HL-60/S4 (cell line): Measurements from ENCODE around the gene VSX1.

ENCODE experiments used
- in situ Hi-C: fragments of 300-500 bp; cut with MboI; formaldehyde crosslinking; loops from 2 replicates; pipeline ENCODE4 v1.14.3; 2022; ENCODE audit warnings: low sequenced_read_pairs

VSX1 gene

DNA sequence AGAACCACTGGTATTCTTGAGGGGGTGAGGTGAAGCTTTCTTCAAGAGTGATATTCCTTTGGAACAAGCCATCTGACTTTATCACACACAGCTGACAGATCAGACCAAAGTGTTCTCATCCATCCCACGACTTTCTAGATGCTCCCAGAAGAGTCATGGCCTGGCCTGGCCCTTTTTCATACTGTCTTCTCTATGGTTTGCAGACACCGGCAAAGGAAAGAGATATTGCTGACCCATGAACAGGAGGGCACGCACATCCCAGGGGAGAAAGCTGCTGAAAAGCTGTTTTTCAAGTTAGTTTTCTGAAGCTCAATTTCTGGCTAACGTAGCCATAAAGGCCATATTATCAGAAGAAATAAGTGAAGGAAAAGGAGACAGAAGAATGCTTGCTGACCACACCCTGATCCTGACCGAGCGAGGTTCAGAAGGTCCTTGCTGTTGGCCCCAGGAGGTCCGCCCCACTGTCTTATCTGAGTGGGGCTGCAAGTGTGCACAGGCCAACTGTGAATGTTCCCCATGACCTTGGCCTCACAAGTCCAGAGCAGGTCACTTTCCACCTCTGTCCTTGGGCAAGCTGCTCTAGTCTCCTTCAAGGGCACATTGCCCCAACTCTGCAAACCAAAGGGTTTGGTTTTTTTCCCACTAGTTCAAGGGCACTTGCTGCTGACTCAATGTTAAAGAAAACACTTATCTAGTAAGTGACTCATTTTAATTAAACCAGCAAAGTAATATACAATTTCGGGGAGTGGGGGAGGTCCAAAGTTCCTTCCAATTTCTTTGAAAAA is 26.0 kb downstream of the VSX1 start:
- in situ Hi-C loops, result loop anchor here (25.0 kb wide), 1 partner anchor 144 kb away; no protein-coding TSS in a partner anchor

DNA sequence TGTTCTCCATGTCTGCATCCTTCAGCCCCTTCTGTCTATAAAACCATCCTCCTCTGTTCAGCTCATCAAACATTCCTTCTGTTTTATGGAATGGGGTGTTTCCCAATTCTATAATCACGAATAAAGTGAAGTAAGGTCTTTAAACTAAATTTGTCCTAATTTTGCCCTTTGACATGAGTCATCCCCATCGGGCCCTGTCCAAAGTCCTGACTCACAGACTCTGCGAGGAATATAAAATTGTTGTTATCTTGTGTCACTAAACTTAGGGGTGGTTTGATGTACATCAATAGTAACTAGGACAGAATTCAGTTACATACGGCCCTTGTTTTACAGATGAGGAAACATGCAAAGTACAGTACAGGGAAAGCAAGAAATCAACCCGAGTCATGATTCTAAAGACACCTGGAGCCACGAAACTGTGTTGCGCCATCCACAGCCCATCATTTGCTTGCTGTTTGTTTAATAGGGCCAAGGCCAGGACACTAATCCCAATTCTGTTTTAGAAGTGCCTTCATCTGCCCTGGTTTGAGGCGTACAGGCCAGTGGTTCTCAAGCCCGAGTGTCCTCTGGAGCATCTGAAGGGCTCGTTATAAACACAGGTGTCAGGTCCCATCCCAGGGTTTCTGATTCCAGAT is 26.8 kb downstream of the VSX1 start:
- in situ Hi-C loops, result loop anchor here (25.0 kb wide), 1 partner anchor 143 kb away; no protein-coding TSS in a partner anchor

DNA sequence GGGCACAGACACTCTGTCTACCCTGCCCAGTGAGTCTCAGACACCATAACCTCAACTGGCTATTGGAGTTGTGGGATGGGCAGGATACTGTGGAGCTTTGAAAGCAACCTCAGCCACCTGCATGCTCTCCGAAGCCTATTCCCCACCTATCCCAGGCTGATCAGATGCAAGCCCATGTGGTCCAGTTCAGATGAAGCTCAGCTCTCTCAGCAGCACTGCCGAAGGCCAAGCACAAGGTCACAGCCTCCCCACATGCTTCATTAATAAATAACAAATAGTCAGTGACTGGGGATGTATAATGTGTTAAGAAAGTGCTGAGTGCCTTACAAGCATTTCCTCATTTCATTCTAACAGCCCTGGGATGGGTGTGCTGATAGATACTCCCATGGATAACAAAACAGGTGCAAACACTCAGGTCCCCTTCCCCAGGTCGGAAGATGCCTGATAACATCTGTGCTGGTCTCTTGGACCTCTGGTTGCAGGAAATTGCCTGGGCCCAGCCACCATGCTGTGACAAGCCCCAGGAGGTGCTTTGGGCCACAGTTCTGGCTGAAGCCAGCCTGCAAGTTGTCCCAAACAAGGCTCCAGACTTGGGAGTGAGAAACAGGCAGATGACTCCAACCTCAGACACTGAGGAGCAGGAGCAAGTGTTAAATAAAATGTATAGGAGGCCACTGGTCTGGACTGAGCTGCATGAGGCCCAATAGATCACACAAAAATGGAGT is 27.7 kb downstream of the VSX1 start:
- in situ Hi-C loops, result loop anchor here (25.0 kb wide), 1 partner anchor 142 kb away; no protein-coding TSS in a partner anchor

DNA sequence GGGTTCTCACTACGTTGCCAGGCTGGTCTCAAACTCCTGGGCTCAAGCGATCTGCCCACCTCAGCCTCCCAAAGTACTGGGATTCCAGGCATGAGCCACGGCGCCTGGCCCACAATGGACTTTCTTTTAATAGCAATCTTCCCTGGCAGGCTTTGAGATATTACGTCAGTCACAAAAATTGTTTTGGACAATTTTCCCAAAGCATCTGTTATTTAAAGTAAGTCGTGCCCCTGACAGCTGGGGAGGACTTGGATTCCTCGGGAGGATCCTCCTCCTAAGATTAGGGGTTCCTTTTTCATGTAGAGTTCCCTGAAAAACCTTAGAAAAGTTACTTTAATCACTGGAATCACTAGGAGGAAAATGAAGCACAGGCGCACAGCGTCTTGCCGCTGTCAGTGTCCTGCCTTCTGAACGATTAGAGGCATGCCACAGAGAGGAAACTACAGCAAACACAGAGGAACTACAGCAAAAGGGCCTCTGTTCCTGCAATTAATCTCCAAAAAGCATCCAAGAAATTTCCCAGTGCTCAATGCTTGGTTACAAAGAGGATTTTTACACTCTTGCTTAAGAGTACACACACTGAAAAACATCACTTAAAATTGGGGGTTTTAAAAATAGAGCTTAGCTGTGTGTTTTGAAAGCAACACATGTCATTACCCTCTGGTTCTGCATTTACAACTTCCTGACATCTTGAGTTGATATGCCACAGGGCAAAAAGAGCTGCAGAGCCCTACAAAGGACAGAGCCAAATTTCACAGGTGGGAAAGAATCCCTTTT is 28.5 kb downstream of the VSX1 start:
- in situ Hi-C loops, result loop anchor here (25.0 kb wide), 1 partner anchor 141 kb away; no protein-coding TSS in a partner anchor

DNA sequence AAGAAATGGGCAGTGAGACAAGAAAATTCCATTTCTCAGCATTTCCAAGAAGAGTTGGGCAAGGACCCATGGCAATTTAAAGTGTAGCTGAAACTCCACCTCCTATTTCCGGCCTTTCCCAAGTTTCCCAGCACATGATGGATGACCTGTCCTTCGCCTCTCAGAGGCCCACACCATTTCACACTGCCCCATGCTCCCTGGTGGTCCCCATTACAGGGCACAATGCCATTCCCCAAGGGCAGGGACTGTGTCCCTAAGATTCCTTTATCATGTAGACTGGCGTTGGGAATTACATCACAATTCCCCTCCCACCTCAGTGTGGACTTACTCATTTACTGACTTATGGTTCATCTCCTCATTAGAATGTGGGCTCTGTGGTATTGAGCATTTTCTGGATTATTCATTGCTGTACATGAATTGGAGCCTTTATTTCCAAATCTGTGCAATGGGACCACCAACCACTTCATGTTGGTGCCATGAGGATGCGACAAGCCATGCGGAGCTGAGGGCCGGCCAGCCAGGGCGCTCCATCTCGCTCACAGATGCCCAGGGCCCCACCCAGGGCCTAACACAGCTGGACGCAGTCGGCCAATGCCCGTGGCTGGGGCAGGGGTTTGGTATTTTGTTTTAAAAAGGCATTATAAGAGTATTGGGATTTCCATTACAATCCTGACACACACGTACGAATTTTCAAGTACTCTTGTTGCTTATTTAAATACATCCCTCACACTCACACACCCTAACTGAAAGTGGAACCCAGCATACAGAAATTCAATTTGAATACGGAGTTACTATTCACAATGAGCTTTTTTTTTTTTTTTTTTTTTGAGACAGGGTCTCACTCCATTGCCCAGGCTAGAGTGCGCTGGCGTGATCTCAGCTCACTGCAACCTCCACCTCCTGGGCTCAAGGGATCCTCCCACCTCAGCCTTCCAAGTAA is 29.4 kb downstream of the VSX1 start:
- in situ Hi-C loops, result loop anchor here (25.0 kb wide), 1 partner anchor 140 kb away; no protein-coding TSS in a partner anchor

DNA sequence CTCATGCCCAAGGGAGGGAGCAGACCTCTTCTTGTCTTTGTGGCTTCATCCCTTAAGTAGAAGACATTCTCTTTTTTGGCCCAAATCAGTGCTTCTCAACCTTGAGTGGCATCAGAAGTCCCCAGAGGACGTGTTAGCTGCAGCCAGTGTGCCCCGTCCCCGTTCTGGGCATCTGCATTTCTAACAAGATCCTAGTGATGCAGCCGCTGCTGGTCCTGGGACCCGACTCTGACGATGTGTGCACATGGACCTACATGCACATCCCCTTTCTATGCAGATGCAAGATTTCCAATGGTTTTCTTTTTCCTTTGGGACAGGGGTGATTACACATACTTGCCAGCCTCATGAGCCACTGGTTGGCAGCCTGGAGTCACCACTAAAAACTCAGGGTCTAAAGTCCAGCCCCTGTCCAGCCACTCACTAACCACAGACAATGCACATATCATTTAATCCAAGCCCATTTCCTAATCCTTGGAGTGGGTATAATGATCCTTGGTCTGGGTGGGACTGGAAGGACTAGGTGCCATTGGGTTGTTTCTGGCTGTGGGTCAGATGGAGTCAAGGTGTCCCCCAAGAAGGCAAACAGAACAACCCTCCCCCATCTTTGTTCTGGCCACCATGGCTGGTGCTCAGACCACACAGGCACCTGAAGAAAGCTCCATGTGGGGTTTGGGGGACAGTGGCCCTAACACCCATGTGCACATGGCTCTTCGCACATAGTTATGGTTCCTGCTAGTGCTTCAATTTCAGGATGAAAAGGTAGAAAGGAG is 30.4 kb downstream of the VSX1 start:
- in situ Hi-C loops, result loop anchor here (25.0 kb wide), 1 partner anchor 139 kb away; no protein-coding TSS in a partner anchor

DNA sequence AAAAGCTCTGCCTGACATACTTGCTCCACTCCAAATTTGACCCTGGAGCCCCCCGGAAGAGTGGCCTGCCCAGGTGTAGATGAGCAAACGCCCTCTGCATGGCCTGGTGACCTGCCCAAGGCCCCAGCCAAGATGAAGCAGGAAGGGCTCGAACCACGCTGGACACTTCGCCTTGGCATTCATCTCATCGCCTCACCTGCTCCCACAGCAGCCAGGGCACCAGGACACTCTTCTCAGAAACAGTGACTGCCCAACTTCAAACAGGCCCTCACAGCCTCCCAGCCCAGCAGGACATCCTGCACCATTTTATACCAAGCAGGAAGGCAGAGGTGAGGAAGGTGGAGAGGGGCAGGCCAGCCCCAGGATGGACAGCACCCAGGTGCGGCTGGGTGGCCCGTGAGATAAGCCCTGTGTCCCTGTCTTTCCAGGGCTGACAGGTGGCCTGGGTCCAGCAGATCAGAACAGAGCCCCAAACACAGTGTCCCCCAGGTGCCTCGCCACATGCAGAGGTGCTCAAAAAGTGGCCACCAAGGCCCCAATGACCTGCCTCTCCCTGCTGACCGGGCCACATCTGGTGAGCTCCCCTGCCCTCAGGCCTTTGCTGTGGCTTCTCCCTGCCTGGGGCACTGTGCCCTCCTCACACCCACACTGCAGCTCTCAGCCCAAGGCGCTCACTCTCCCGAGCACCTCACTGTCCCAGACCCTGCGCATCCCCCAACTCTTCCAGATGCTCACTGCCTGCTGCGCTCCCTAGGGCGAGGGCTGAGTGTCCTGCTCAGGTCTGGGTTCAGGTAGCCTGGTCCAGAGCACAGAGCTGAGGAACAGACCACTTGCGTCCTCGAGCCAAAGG is 31.2 kb downstream of the VSX1 start:
- in situ Hi-C loops, result loop anchor here (25.0 kb wide), 1 partner anchor 138 kb away; no protein-coding TSS in a partner anchor

DNA sequence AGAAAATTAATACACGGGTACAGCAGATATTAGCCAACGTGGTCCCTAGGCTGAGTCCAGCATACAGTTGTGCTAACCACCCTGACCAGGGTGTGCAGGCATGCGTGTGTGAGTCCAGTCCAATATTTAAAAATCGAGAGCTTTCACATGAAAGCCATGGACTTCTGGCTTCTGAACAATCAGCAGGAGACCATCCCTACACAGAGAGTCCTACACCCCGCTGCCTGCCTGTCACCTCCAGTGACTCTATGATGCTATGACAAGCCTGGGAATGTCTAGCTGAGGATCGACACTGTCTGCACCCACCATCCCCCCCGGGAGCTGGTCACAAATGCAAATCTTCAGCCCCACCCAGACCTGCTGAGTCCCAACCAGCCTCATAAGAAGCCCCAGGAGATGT is 31.9 kb downstream of the VSX1 start:
- in situ Hi-C loops, result loop anchor here (25.0 kb wide), 1 partner anchor 138 kb away; no protein-coding TSS in a partner anchor

DNA sequence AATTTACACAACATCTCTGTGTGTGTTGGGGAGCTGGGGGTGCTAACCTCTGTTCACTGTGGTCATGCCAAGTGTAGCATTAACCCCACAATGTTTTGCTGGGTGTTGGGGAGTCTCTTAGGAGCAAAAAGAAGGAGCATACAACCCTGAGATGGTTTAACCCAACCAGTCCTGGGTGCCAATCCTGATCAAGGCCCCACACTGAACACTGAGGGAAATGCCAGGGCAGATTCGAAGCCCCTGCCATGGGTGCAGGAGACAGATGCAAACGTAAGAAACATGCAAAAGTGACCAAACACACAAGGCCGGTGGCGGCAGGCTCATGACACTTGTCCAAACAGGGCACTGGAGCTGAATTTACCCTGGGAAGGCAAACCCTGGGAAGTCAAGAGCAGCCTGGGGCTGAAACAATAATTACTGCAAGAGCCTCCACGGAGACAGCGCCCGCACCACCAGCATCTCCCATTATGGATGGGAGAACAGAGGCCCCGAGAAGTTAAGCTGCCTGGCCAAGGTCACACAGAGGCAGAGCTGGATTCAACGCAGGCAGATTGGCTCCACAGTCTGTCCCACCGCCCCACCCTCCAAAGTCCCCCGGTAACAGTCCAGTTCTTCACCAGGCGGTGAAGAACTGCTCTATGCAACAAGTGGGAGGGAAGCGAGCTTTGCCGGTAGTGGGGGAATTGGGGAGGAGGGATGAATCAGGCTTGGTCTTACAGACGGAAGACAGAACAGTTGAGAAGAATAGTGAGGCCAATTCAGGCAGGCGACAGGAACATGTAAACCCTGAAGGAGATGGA is 32.5 kb downstream of the VSX1 start:
- in situ Hi-C loops, result loop anchor here (25.0 kb wide), 1 partner anchor 137 kb away; no protein-coding TSS in a partner anchor

DNA sequence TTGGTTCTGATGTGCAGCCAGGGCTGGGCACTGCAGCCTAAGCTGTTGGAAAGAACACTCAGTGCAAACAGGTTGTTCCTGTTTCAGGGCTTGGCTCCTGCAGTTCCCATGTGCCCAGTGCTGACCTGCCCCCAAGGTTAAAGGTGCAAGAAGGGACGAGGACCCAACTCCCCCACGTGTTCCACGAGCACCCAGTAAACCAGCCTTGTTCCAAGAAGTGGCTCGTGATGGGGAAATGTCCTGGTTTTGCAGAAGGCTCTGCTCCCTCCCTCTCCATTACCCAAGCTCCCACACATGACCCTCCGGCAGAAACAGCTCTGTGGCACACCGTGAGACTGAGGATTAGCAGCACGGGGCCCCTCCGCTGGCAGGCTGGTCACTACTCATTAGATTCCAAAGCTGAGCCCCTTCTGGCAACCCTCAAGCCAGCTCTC is 33.4 kb downstream of the VSX1 start:
- in situ Hi-C loops, result no loop called here

DNA sequence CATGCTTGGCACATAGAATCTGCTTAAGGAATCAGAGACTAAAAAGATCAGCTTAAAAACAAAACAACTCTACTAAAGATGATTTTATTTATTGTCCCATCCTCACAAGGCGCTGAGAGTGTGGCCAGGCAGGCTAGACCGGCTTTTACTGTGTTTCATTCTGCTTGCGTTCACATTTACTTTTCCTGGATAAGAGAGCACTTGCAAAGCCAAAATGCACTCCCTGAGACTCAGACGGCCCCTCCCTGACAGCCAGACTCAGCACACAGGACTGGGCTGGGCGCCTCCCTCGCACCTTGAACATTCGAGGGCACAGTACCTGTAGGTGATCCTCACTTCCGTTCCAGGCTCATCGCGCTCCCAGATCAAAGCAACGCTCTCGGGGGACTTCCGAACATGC is 34.2 kb downstream of the VSX1 start:
- in situ Hi-C loops, result no loop called here

DNA sequence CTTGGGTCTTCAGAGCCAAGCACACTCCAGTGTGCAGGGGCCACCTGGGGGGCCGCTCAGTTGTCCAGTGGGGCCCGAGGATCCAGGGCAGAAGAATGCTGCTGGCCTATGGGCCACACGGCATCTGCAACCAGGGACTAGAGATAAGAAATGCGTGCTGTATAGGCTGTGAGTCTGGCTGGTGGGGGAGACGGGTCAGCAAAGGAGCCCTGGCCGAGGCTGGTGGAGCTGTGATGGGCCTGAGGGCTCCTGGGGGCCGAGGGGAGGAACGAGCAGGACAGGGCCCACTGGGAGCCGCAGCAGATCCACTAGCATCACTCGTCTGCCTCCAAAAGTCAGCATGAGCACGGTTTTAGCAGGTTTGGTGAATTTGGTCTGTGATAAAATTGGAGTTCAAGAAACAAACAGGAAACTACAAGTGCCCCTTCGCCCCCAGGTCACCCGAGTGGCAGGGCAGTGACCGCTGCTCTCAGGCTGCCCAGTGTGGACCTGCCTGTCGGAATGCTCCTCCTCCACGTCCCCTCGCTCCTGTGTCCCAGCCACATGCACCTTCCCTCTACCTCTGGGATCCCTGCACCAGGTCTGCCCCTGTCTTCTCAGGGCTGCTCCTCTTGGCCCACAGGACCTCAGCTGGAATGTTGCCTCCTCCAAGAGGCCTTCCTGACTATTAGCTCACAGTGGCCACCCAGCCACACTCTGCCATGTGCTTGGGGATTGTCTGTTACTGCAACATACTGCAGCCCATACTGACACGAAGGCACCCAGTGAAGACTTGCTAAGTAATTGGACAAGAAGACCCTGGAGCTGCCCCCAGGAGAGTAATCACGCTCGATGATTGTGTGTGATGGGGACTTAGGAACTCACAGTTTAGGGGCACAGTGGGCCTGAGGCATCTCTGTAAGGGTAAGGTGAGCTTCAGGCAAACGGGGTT is 34.9 kb downstream of the VSX1 start:
- in situ Hi-C loops, result no loop called here

DNA sequence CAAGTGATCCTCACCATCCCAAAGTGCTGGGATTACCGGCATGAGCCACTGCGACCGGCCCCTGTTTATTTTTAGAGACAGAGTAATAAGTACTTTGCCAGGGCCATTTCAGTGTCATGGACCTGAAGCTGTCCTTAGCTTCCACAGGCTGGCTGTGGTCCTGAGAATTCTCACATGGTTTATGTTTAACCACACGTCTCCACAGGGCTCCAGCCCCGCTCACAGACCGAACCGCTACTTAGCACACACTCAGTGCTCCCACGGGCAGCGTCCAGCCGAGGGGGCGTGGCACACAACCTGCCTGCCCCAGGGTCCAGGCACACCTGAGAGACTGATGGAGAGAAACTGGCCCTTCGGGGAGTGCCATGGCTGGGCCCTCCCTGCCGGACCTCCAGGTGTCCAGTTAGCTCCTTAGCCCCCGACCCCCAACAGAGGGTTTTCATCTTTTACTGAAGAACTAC is 35.7 kb downstream of the VSX1 start:
- in situ Hi-C loops, result no loop called here

DNA sequence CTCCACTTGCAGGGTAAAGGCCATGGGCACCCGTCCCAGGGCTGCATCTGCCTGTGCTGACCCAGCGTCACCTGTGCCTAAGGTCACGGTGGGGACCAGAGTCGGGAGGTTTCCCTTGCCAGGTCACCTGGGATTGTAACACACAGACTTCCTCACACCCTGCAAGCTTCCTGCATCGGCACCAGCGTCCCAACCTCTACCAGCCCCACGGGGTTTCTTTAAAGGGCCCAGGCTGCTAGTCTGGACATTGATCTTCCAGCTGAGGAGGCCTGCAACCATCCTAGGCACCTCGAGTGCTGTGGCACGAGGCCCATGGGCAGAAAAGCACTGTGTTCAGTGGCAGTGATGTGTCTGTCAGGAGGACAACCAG is 36.6 kb downstream of the VSX1 start:
- in situ Hi-C loops, result no loop called here

DNA sequence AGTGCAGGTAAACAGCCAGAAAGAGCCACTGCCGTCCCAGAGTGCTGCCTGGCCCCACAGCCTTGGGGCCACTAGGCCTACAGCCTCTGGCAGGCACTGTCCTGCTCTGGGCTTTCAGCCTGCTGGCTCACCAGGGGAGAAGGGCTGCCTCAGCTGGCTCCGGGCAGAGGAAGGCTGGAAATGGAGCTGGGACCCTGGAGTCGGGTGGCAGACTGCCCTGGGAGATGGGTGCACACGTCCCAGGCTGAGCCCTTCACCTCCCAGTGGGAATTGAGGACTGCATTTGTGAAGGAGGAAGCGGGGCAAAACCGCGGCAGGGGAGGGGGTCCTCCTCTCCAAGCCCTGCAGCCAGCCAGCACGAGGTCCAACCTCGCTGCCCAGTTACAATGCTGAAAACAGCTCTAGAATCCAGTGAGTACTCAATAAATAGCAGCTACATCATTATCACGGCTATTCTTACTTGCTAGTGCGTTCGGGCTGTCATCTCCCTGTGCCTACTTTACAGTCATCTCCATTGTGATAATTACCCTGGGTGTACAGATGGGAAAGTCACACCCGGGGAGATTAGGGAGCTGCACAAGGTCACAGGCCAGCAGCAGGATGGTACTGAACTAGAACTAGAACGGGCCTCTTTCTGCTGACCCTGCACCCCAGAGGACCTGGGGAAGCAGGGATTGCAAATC is 37.1 kb downstream of the VSX1 start:
- in situ Hi-C loops, result no loop called here
